Activated CD8-positive, alpha-beta memory T cell treated with anti-CD3 and anti-CD28 coated beads, Interleukin-2, amount 10 ng/mL, durations not matched to agents 7 days and 5 days (primary cell): ENCODE measurements around the gene TET2. TPM values are rescaled to one million over a fixed set of nuclear protein-coding genes. Genes with fewer than 3 reads are reported as not detected.

Experiments used
- ATAC-seq: fragments of 150-1000 bp; cut with Tn5 transposase; one replicate; pipeline ENCODE4 v1.10.0; 2021; ENCODE audit warnings: moderate library complexity
- CTCF ChIA-PET: fragments of 350-600 bp; sonication (Branson Sonifier 250); formaldehyde crosslinking; loops from one replicate; lab custom pipeline; 2021; ENCODE audit warnings: antibody characterized with exemption; lab: Charles Lee
- DNase-seq: peaks from one replicate; pipeline ENCODE4 v3.0.0-alpha.2; 2020
- H3K27ac Mint-ChIP-seq: one replicate; pipeline ENCODE4 v1.8.0; 2021; ENCODE audit warnings: mild to moderate bottlenecking, mixed read lengths
- H3K27me3 Mint-ChIP-seq: one replicate; pipeline ENCODE4 v1.8.0; 2021; ENCODE audit warnings: mixed read lengths
- H3K36me3 Mint-ChIP-seq: one replicate; pipeline ENCODE4 v1.8.0; 2021; ENCODE audit warnings: mild to moderate bottlenecking, mixed read lengths
- H3K4me1 Mint-ChIP-seq: one replicate; pipeline ENCODE4 v1.8.0; 2021; ENCODE audit warnings: mixed read lengths
- H3K4me3 Mint-ChIP-seq: one replicate; pipeline ENCODE4 v1.8.0; 2021; ENCODE audit warnings: mild to moderate bottlenecking, moderate library complexity, mixed read lengths
- H3K9me3 Mint-ChIP-seq: one replicate; pipeline ENCODE4 v1.8.0; 2022; ENCODE audit warnings: low read depth, mixed read lengths
- total RNA-seq, 2 experiments: library from RNA; stranded (reverse); gene quantifications; one replicate each; pipeline ENCODE4 v1.2.3, GENCODE V29; 2021

Gene TET2
- total RNA-seq, 2 experiments from 2014 or later = 24.6 to 25.1 TPM

DNA sequence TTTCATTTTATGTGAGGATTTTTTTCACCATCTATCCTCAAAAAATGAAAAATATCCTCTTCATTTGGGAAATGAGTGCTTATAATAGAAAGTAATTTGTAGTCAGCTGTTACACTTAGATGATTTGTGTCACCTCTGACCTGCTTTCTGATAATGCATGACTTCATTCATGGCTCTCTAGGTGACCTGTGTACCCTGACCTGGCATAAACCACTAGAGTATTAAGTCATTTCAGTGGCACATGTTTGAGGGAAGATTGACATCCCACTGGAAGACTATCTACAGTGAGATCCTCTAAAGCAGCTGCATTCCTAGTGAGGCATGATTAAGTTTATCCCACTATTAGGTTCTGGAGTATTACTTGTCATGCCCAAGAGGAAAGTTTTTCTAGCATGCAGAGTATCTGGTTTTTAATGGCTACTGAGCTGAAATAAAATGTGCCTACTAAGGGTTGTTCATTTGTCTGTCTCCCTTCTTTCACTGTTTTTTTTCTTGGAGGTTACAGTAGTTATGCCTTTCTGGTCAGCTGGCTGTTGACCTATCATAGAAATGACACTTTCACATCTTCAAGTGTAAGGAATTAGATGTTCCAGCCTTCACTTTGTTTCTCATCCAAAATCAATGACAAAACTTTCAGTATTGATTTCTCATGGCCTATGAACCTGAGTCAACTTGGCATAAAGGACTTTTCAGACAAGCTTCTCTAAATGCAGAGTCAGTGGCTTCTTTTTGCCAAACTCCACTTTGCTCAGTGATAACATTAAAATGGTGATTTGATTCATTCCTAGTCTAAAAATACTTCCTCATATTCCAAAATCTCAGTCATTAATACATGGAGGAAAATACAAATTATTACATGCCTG lies 33.1 kb downstream of the TET2 start:
- H3K36me3 Mint-ChIP-seq = peaks cover 35% of the 10 kb centered on the region
- H3K4me3 Mint-ChIP-seq = no peak overlapping the region
- no peak overlapping the region for H3K27ac Mint-ChIP-seq
- DNase-seq = no peak
- peaks cover 6% of the 10 kb centered on the region for H3K9me3 Mint-ChIP-seq
- CTCF ChIA-PET = no interaction called here
- no peak for ATAC-seq
- peaks cover 3% of the 10 kb centered on the region for H3K4me1 Mint-ChIP-seq
- H3K27me3 Mint-ChIP-seq = no peaks in the 10 kb centered on the region

- ATAC-seq (no peak), DNase-seq (no peak)
- Mint-ChIP-seq H3K36me3 (peaks cover 27% of the 10 kb centered on the region), H3K27ac (no peak overlapping the region), H3K9me3 (no peaks in the 10 kb centered on the region), H3K4me3 (no peak overlapping the region), H3K4me1 (peaks cover 4% of the 10 kb centered on the region), H3K27me3 (no peaks in the 10 kb centered on the region)
- CTCF ChIA-PET = no interaction called here
These were observed 34.6 kb downstream of the TET2 start for GRCh38 chr4:105181259-105181658.

DNA sequence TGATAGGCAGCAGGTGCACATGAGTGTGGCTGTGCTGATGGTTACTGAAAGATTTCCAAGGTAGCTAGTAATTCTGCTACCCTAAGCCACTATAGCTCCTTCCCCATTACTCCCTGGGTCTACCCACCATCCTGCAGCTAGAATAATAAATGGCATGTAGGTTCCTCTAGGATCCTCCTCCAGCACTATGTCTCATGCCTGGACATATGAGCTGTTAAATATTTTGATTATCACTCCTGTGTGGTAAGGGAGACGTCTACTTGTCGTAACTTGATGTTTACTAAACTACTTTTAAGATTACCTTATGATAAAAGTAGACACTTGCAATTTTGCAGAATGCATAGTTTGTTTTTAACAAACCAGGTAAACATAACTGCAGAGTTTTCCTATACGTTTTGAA lies 35.5 kb downstream of the TET2 start:
- peaks cover 26% of the 10 kb centered on the region for H3K36me3 Mint-ChIP-seq
- no peak overlapping the region for H3K4me3 Mint-ChIP-seq
- H3K9me3 Mint-ChIP-seq = no peaks in the 10 kb centered on the region
- ATAC-seq (no peak), DNase-seq (no peak)
- peaks cover 4% of the 10 kb centered on the region for H3K4me1 Mint-ChIP-seq
- CTCF ChIA-PET = no interaction called here
- no peak overlapping the region for H3K27ac Mint-ChIP-seq
- no peaks in the 10 kb centered on the region for H3K27me3 Mint-ChIP-seq

- Mint-ChIP-seq H3K27me3 (no peaks in the 10 kb centered on the region), H3K9me3 (no peaks in the 10 kb centered on the region), H3K27ac (no peak overlapping the region), H3K36me3 (peaks cover 25% of the 10 kb centered on the region), H3K4me1 (peaks cover 8% of the 10 kb centered on the region), H3K4me3 (no peak overlapping the region)
- no peak for ATAC-seq
- DNase-seq = no peak
- CTCF ChIA-PET = no interaction called here
These were observed 37.8 kb downstream of the TET2 start for GRCh38 chr4:105184316-105184980.

DNA sequence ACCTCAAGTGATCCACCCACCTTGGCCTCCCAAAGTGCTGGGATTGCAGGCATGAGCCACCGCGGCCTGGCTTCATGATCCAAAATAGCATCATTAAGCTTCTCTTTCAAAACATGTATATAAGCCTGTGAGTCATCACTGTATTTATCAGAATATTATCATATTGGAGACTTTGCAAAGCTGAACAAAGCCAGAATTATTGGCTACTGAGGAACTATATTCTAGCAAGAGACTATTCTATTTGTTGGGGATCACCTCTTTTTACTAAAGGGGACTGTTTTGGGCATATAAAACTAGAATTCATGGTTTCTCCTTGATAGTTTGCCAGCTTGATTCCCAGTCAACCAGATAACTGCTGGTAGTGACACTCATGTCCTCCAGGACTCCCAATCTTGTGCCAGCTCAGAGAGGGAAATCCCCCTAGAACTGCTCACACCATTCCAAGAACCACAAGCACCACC lies 40.1 kb downstream of the TET2 start:
- CTCF ChIA-PET = no interaction called here
- H3K4me1 Mint-ChIP-seq = peaks cover 11% of the 10 kb centered on the region
- H3K27ac Mint-ChIP-seq = no peak overlapping the region
- H3K36me3 Mint-ChIP-seq = peaks cover 30% of the 10 kb centered on the region
- no peaks in the 10 kb centered on the region for H3K27me3 Mint-ChIP-seq
- no peak overlapping the region for H3K4me3 Mint-ChIP-seq
- ATAC-seq (no peak), DNase-seq (no peak)
- H3K9me3 Mint-ChIP-seq = no peaks in the 10 kb centered on the region

DNA sequence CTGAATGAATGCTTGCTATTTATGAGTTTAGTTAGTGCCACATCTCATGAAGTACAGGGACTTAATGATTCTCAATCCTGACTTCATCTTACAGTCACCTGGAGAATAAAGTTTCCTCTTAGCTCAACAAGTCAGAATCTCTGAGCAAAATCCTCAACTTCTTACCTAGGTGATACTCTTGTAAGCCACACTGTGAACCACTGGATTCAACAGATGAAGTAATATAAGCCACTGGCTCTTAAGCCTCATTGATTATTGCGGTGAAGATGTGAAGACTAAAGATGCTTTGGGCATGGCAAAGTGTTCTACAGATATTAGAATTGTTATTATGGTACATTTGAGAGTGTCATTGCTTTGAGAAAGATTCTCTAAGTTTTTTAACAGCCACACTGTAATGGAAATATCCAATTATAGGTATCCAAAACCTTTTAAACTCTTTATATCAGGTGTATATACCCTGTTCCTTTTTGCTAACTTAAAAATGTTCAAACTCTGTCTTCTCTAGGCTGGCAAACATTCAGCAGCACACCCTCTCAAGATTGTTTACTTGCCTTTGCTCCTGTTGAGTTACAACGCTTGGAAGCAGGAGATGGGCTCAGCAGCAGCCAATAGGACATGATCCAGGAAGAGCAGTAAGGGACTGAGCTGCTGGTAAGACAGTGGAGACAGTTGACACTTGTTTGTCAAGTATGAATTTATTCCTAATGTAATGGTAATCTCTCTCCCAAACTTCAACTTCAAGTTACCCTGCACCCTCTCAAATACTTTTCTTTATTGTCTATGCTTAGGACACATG lies 43.4 kb downstream of the TET2 start:
- CTCF ChIA-PET = no interaction called here
- Mint-ChIP-seq H3K27ac (no peak overlapping the region), H3K36me3 (peaks cover 39% of the 10 kb centered on the region), H3K9me3 (no peaks in the 10 kb centered on the region), H3K4me3 (no peak overlapping the region), H3K4me1 (peaks cover 17% of the 10 kb centered on the region), H3K27me3 (no peaks in the 10 kb centered on the region)
- ATAC-seq (no peak), DNase-seq (no peak)

DNA sequence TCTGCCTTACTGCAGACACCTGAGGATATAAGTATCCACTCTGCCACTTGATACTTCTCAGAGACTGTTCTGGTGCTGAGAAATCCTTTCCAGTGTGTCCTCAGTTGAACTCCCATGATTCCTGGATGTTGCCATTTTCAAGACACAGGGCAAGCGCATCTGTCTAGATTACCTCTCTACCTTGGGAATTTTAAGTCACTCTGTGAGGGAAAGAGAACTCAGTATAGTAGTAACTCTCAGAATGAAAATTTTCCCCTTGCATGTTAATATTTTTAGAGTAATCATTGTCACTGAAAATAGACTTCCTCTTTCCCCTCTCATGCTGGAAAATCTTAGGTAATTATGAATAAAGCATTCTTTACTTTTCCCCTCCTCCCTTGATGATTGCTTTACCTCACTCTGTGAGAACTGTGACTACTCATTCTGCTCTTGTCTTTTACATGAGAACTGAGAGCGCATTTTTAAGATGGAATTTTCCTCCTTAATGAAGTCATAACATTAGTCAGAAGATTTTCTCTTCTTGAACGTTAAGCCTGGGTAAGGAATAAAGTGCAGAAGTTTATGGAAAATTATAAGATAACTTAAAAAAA lies 45.0 kb downstream of the TET2 start:
- H3K9me3 Mint-ChIP-seq = no peaks in the 10 kb centered on the region
- H3K27ac Mint-ChIP-seq = no peak overlapping the region
- CTCF ChIA-PET = no interaction called here
- H3K36me3 Mint-ChIP-seq = peaks cover 48% of the 10 kb centered on the region
- H3K4me3 Mint-ChIP-seq = no peak overlapping the region
- H3K27me3 Mint-ChIP-seq = no peaks in the 10 kb centered on the region
- ATAC-seq (no peak), DNase-seq (no peak)
- peaks cover 18% of the 10 kb centered on the region for H3K4me1 Mint-ChIP-seq

DNA sequence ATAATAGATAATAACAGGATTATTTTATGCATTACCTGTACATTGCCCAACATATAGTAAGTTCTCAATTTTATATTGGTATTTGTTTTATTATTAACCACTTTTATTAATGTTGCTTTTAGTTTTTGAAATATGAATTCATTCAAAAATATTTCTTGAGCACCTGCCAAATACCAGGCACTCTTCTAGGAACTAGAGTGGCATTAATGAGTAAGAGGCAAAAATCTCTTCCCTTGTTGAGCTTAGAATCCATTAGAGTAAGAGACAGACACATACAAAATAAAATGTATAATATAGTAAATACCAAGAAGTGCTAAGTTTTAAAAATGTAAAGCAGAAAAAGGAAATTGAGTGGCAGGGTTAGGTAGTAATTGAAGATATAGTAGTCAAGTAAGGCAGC lies 45.8 kb downstream of the TET2 start:
- Mint-ChIP-seq H3K9me3 (no peaks in the 10 kb centered on the region), H3K4me3 (no peak overlapping the region), H3K4me1 (peaks cover 18% of the 10 kb centered on the region), H3K36me3 (peaks cover 47% of the 10 kb centered on the region), H3K27me3 (no peaks in the 10 kb centered on the region), H3K27ac (no peak overlapping the region)
- CTCF ChIA-PET = interaction anchor here (0.6 kb wide), 1 partner anchor 11 kb away, joined by 3 read pairs; no protein-coding TSS in a partner anchor
- DNase-seq (no peak), ATAC-seq (no peak)

DNA sequence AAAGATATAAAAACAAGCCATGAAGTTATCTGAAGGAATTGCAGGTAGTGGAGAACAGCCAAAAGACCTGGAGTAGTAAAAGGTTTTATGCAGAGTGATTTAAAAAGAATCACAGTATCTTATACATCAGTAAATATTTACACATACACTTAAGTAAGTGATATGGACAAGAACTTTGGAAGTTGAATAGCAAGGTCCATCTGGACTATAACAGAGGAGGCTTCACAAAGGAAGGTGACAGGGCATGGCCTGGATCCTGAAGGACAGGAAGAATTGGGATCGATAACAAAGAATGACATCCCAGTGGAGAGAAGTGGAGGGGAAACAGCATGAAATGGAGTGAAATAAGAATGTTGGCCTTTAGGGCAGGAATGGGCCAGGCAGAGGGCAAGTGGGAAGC lies 46.2 kb downstream of the TET2 start:
- CTCF ChIA-PET = interaction anchor here (0.6 kb wide), 1 partner anchor 11 kb away, joined by 3 read pairs; no protein-coding TSS in a partner anchor
- Mint-ChIP-seq H3K4me3 (no peak overlapping the region), H3K4me1 (peaks cover 18% of the 10 kb centered on the region), H3K9me3 (no peaks in the 10 kb centered on the region), H3K36me3 (peaks cover 43% of the 10 kb centered on the region), H3K27ac (no peak overlapping the region), H3K27me3 (no peaks in the 10 kb centered on the region)
- no peak for ATAC-seq
- no peak for DNase-seq

- no peak for ATAC-seq
- no peak for DNase-seq
- Mint-ChIP-seq H3K36me3 (peaks cover 42% of the 10 kb centered on the region), H3K27ac (no peak overlapping the region), H3K4me3 (no peak overlapping the region), H3K9me3 (no peaks in the 10 kb centered on the region), H3K4me1 (peaks cover 14% of the 10 kb centered on the region), H3K27me3 (no peaks in the 10 kb centered on the region)
- CTCF ChIA-PET = no interaction called here
These were observed 46.9 kb downstream of the TET2 start for GRCh38 chr4:105193536-105193935.

DNA sequence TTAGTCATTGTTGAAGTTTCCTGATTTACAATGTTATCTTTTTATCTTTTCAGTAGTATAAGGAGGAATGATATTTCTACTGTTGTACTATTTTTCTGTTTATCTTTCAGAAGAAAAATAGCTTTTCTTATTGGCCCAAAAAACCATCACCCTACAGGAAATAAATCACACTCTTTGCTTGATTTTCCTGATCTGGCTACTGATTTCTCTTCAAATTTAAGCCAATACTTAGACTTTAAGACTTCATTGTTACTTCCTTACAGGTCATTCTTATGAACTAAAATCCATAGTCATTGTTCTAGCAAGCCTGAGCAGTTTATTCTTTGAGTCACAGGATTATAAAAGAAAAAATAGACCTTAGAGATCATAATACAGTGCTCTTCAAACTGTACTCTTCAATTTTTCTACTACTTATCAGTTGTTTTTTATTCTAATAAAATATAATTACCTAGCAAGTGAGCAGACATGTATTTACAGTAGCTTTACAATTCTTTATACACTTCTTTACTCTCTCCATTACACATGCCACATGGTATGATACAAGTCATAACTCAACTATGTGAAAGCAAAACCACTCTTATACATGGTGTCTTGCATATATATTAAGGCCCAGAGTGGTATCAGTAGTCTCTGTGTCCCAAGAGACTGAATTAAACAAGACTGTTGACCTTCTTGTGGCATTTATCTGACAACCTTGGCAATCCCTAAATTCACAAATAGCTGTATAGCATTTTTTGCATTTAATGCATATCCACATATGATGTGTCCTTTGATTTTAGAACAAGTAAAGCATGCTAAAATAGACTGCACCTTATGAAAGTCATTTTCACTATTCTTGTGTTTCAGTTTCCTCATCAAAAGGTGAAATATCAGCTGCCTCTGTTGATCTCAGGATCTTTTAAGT lies 47.9 kb downstream of the TET2 start:
- Mint-ChIP-seq H3K36me3 (peaks cover 46% of the 10 kb centered on the region), H3K27me3 (no peaks in the 10 kb centered on the region), H3K4me3 (no peak overlapping the region), H3K9me3 (no peaks in the 10 kb centered on the region), H3K27ac (no peak overlapping the region), H3K4me1 (peaks cover 14% of the 10 kb centered on the region)
- peak; percentile 57 for ATAC-seq
- CTCF ChIA-PET = no interaction called here
- no peak for DNase-seq

DNA sequence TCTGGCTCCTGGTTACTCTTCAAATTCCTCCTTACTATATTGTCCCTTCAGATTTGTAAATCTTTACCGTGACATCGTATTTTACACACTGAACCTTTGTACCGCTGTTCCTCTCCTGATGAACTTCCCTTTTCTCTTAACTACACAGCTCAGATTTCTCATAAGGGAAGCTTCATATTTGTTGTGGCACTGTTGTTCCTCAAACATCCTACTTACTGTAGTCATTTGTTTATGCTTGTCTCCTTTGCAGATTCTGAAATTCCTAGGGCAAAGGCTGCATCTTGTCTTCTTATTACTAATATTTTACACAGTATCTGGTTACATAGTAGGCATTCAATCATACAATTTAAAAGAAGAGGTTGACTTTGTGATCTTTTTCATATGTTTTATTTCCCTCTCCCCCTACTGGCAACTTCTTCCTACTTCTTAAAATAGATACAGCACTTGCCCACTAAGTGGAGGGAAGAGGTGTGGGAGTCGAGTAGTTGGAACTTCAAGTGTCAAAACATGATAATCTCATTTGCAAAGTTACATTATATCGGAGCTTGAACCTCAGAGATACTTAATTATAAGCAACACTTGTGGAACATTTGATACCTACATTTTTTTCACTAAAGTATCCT lies 50.0 kb downstream of the TET2 start:
- H3K27me3 Mint-ChIP-seq = no peaks in the 10 kb centered on the region
- ATAC-seq (no peak), DNase-seq (no peak)
- no peak overlapping the region for H3K27ac Mint-ChIP-seq
- H3K4me1 Mint-ChIP-seq = peaks cover 12% of the 10 kb centered on the region
- CTCF ChIA-PET = interaction anchor here (1.2 kb wide), 1 partner anchor 16 kb away, joined by 4 read pairs; no protein-coding TSS in a partner anchor
- no peaks in the 10 kb centered on the region for H3K9me3 Mint-ChIP-seq
- H3K4me3 Mint-ChIP-seq = no peak overlapping the region
- peaks cover 38% of the 10 kb centered on the region for H3K36me3 Mint-ChIP-seq
